RWPE2 (cell line): ENCODE measurements around the gene CHGA.

Experiments used
- ATAC-seq: fragments of 200-7000 bp; cut with Tn5 transposase; 3 replicates; pipeline ENCODE4 v1.9.1; 2021; ENCODE audit warnings: low read depth
- DNase-seq: peaks from one replicate; pipeline ENCODE4 v3.0.0-alpha.2; 2020; ENCODE audit warnings: low spot score
- H3K27ac ChIP-seq: fragments of 450-650 bp; 2 replicates; pipeline ENCODE4 v1.5.1; 2017; ENCODE audit warnings: mild to moderate bottlenecking; ENCODE audit not compliant: poor library complexity, severe bottlenecking
- H3K27me3 ChIP-seq: fragments of 250-450 bp; sonication (Bioruptor Pico); 2 replicates; pipeline ENCODE4 v1.5.1; 2021; ENCODE audit warnings: mild to moderate bottlenecking, moderate library complexity; ENCODE audit not compliant: insufficient read depth, poor library complexity, severe bottlenecking
- H3K36me3 ChIP-seq: fragments of 250-450 bp; sonication (Bioruptor Pico); 2 replicates; pipeline ENCODE4 v1.5.1; 2020; ENCODE audit warnings: low read depth, mild to moderate bottlenecking, moderate library complexity
- H3K4me1 ChIP-seq: fragments of 250-450 bp; sonication (Bioruptor Pico); 2 replicates; pipeline ENCODE4 v1.5.1; 2021; ENCODE audit warnings: mild to moderate bottlenecking, moderate library complexity; ENCODE audit not compliant: insufficient read depth, poor library complexity, severe bottlenecking
- H3K4me3 ChIP-seq: fragments of 250-450 bp; sonication (Bioruptor Pico); 2 replicates; pipeline ENCODE4 v1.5.1; 2021; ENCODE audit warnings: mild to moderate bottlenecking, moderate library complexity; ENCODE audit not compliant: severe bottlenecking
- H3K9me3 ChIP-seq: fragments of 250-450 bp; sonication (Bioruptor Pico); 2 replicates; pipeline ENCODE4 v1.5.1; 2021; ENCODE audit warnings: mild to moderate bottlenecking, moderate library complexity; ENCODE audit not compliant: severe bottlenecking
- CTCF ChIP-seq: fragments of 450-650 bp; IDR thresholded peaks from one replicate; pipeline ENCODE4 v1.5.1; 2017; ENCODE audit warnings: mild to moderate bottlenecking, moderate library complexity; ENCODE audit not compliant: poor library complexity, severe bottlenecking

Gene CHGA

GRCh38 chr14:92922883-92923743 is at the start of gene CHGA:
Gene CHGA, plus strand, starts transcription at chr14:92923150. Its CDS starts 210 bp downstream, at chr14:92923360.
- Histone ChIP-seq H3K36me3 (no peaks in the 10 kb centered on the region), H3K4me1 (peaks cover 21% of the 10 kb centered on the region), H3K4me3 (no peak within 1 kb of the TSS), H3K9me3 (no peaks in the 10 kb centered on the region), H3K27ac (no peak within 1 kb of the TSS), H3K27me3 (peaks cover 19% of the 10 kb centered on the region)
- ATAC-seq (peak; percentile 37; the same call in 2 of the 3 replicates), DNase-seq (peak; percentile 76)
- TF ChIP-seq CTCF = no peak

GRCh38 chr14:92874962-92875661 is 47.8 kb upstream of the CHGA start:
- DNase-seq (no peak), ATAC-seq (peak; percentile 31; the same call in 2 of the 3 replicates)
- no peaks in the 10 kb centered on the region for H3K4me1 ChIP-seq
- peaks cover 9% of the 10 kb centered on the region for H3K27me3 ChIP-seq
- no peak overlapping the region for H3K4me3 ChIP-seq
- no peak overlapping the region for H3K27ac ChIP-seq
- TF ChIP-seq CTCF = no peak
- no peaks in the 10 kb centered on the region for H3K9me3 ChIP-seq
- no peaks in the 10 kb centered on the region for H3K36me3 ChIP-seq

- H3K27me3 ChIP-seq = peaks cover 9% of the 10 kb centered on the region
- no peaks in the 10 kb centered on the region for H3K4me1 ChIP-seq
- H3K27ac ChIP-seq = no peak overlapping the region
- no peaks in the 10 kb centered on the region for H3K36me3 ChIP-seq
- DNase-seq (no peak), ATAC-seq (no peak)
- TF ChIP-seq CTCF = no peak
- H3K4me3 ChIP-seq = no peak overlapping the region
- no peaks in the 10 kb centered on the region for H3K9me3 ChIP-seq
These were observed 45.1 kb upstream of the CHGA start for GRCh38 chr14:92877757-92878431.

GRCh38 chr14:92880351-92880750 is 42.6 kb upstream of the CHGA start:
- ATAC-seq (no peak), DNase-seq (no peak)
- H3K4me3 ChIP-seq = no peak overlapping the region
- H3K9me3 ChIP-seq = no peaks in the 10 kb centered on the region
- H3K27ac ChIP-seq = no peak overlapping the region
- no peaks in the 10 kb centered on the region for H3K4me1 ChIP-seq
- TF ChIP-seq CTCF = no peak
- H3K27me3 ChIP-seq = peaks cover 6% of the 10 kb centered on the region
- H3K36me3 ChIP-seq = no peaks in the 10 kb centered on the region
